22Rv1 (cell line): Measurements from ENCODE around the gene HIPK2.

Experiments used
- H3K27ac ChIP-seq: fragments of 450-650 bp; 2 replicates; pipeline ENCODE4 v1.5.1; 2017
- ZFX ChIP-seq: fragments of 450-650 bp; IDR thresholded peaks from 2 replicates; pipeline ENCODE4 v1.6.1; 2017; ENCODE audit warnings: antibody characterized with exemption, borderline replicate concordance
- TF ChIP-seq, protein P1 (sequence below): fragments of 450-650 bp; IDR thresholded peaks from 2 replicates; pipeline ENCODE4 v1.5.1; 2017; ENCODE audit warnings: mild to moderate bottlenecking

Gene HIPK2

DNA sequence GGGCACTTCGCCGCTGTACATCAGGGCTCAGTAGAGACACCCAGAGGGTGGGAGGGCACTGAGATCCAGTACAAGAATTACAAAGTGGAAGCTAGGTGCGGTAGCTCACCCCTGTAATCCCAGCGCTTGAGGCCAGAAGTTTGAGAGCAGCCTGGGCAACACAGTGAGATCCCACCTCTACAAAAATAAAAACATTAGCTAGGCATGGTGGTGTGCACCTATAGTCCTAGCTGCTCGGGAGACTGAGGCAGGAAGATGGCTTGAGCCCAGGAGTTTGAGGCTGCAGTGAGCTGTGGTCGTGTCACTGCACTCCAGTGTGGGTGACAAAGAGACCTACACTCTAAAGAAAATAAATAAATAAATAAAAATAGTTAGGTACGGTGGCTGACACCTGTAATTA lies 190.3 kb downstream of the HIPK2 start:
- no peak overlapping the region for H3K27ac ChIP-seq
- TF ChIP-seq, protein P1, sequence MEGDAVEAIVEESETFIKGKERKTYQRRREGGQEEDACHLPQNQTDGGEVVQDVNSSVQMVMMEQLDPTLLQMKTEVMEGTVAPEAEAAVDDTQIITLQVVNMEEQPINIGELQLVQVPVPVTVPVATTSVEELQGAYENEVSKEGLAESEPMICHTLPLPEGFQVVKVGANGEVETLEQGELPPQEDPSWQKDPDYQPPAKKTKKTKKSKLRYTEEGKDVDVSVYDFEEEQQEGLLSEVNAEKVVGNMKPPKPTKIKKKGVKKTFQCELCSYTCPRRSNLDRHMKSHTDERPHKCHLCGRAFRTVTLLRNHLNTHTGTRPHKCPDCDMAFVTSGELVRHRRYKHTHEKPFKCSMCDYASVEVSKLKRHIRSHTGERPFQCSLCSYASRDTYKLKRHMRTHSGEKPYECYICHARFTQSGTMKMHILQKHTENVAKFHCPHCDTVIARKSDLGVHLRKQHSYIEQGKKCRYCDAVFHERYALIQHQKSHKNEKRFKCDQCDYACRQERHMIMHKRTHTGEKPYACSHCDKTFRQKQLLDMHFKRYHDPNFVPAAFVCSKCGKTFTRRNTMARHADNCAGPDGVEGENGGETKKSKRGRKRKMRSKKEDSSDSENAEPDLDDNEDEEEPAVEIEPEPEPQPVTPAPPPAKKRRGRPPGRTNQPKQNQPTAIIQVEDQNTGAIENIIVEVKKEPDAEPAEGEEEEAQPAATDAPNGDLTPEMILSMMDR: no peak
- no peak for TF ChIP-seq ZFX

DNA sequence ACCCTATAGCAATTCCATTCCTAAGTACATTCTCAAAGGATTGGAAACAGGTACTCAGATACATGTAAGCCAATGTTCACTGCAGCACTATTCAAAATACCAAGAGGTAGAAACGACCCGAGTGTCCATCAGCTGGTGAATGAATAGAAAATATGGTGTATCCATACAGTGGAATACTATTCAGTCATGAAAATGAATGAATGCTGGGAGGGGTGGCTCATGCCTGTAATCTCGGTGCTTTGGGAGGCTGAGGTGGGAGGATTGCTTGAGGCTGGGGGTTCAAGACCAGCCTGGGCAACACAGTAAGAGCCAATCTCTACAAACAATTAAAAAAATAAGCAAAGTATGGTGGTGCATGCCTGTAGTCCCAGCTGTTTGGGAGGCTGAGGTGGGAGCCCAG lies 191.5 kb downstream of the HIPK2 start:
- H3K27ac ChIP-seq: no peak overlapping the region
- TF ChIP-seq, protein P1: no peak
- no peak for TF ChIP-seq ZFX

DNA sequence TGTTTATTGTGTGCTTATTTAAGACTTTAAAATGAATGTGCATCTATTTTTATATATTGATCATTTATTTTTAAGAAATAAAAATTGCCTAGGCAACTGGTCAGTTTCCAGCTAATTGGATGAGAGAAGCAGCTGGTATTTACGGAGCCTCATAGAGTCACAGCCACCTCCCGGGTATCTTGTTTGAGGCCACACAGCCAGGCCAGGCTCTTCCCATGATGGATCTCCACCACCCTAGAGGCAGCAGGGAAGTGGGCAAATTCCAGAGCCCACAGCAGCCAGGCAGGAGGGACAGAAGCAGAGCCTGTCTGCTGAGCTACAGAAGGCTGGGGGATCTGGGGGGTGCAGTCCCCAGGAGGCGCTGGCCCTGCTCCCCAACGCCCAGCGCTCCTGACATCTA lies 192.8 kb downstream of the HIPK2 start:
- TF ChIP-seq, protein P1: no peak
- no peak for TF ChIP-seq ZFX
- no peak overlapping the region for H3K27ac ChIP-seq

DNA sequence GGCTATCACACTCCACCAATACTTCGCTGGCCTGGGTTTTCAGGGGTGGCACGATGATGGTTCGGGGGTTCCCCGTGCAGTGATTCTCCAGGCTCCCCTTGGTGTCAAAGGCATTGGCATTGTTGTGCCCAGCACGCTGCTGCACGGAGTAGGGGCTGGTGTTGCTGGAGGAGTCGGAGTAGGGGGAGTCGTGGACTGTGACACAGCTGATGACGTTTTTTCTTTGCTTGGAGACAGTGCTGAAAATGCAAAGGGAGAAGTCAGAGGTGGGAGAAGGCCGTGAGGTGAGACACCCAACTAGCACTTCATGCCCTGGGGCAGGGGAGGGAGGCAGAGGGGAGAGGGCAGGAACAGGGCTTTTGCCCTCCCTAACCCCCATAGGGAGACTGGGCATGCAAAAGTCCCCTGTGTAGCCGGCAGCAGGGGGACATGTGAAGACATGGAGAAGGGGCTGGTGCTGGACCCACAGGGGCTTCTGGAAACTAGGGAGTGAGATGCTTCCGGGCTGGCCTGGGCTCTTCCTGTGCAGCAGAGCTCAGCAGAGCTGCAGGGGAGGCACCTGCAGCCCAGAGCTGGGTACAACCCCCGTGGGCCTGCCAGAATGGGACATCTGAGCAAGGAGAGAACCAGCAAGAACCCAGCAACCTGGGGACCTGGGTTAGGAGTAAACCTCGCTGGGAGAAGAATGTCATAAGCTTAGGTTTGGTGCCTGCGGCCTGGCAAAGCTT lies 193.8 kb downstream of the HIPK2 start:
- no peak for TF ChIP-seq ZFX
- TF ChIP-seq, protein P1: no peak
- H3K27ac ChIP-seq: no peak overlapping the region

DNA sequence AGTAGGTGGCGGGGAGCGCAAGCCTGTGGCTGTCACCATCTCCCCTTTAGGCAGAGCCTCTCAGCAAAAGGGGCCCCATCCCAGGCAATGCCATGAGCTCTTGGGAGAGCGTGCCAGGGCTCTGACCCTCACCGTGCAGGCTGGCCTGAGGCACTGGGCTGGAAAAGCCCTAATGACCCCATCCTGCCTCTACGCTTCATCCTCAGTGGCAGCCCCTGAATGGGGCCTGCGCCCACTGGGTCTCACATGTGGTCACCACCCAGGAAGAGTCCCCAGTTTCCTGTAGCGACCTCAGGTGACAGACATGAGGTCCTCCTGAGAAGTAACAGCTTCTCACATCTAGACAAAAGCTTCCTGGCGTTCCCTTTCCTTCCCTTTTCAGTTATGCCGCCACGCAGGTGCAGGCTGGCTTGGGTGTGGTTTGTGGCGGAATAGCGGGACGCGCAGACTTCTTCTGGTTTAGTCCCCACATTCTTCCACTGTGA lies 195.1 kb downstream of the HIPK2 start:
- no peak for TF ChIP-seq ZFX
- TF ChIP-seq, protein P1: no peak
- no peak overlapping the region for H3K27ac ChIP-seq

DNA sequence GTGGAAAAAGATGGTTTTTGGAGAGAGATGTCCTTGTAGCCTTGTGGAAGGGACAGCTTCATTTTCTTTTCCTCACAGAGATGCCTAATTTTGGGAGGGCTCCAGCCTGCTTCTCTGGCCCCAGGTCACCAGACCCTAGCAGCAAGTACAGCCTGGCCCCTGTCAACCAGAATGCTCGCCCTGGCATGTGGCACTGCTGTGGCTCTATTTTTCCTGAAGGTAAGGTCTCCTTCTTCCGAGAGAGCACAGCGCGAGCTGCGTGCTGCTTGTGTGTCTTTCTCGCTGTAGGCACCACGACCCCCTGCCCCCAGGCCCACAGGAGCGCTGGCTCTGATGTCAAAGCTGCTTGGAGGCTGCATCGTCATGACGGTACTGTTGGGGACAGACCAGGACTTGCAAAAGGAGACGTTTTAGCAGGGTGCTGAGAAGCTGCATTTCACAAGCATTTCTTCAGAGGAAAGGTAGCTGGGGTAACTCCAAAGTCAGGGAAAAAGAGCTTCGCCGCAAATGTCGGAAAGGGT lies 195.6 kb downstream of the HIPK2 start:
- TF ChIP-seq, protein P1: no peak
- TF ChIP-seq ZFX: no peak
- no peak overlapping the region for H3K27ac ChIP-seq

DNA sequence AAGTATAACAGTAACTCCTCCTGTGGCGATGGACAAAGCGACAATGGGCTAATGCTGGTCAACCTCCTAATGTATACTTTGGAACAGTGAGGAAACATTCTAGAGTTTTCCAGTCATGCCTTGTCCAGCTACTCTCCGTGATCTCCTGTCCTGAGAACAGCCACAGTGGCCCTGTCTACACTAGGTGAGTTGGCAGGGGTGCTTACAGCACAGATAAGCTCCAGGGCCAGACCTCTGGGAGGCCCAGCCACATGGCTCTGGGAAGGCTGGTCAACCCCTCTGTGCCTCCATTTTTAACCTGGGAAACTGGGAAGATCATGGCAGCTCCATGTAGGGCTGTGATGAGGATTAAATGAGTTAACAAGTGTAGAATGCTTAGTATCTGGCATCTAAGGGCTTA lies 197.4 kb downstream of the HIPK2 start:
- no peak overlapping the region for H3K27ac ChIP-seq

More for the DNA sequence above, 197.4 kb downstream of the HIPK2 start:
- no peak for TF ChIP-seq ZFX
- TF ChIP-seq, protein P1: no peak
